Pancreas (tissue), 10 donors: ENCODE data around the gene SERPINI2. TPM values are rescaled to one million over a fixed set of nuclear protein-coding genes. Genes with fewer than 3 reads are reported as not detected.

Experiments used
- ATAC-seq, 4 donors: fragments of 200-7000 bp; cut with Tn5 transposase; one replicate each; pipeline versions ENCODE4 v1.8.0 to v1.9.1; 2020; ENCODE audit warnings: mild to moderate bottlenecking in 4 of 4, moderate library complexity in 4 of 4
- DNase-seq, 6 donors: peaks; one replicate each; pipeline ENCODE4 v3.0.0-alpha.2; 2020
- FAIRE-seq: peaks from 2 replicates; lab custom pipeline; 2012; peaks lifted over from hg19 to GRCh38; lab: Jason Lieb, UNC
- H3K27ac ChIP-seq, 4 donors: fragments of 200-600 bp; sonication (generic); 1 replicate in 3 of 4; 2 replicates in 1 of 4; pipeline versions ENCODE4 v1.5.0 to v1.8.0; 2020
- H3K27me3 ChIP-seq, 4 donors: fragments of 200-600 bp; one replicate each; pipeline ENCODE4 v1.8.0; 2021
- H3K36me3 ChIP-seq, 3 donors: fragments of 200-600 bp; sonication (generic) in 1 of 3; one replicate each; pipeline versions ENCODE4 v1.5.0 to v1.8.0; 2020 to 2021
- H3K4me1 ChIP-seq, 3 donors: fragments of 200-600 bp; one replicate each; pipeline ENCODE4 v1.8.0; 2021
- H3K4me3 ChIP-seq, 4 donors: fragments of 200-600 bp; sonication (generic) in 2 of 4; one replicate each; pipeline versions ENCODE4 v1.5.0 to v1.8.0; 2020 to 2021
- H3K9me3 ChIP-seq, 4 donors: fragments of 200-600 bp; one replicate each; pipeline ENCODE4 v1.8.0; 2021
- CTCF ChIP-seq, 4 donors: fragments of 200-600 bp; sonication (generic) in 3 of 4; IDR thresholded peaks; one replicate each; pipeline versions ENCODE4 v1.5.0 to v1.8.0; 2021; ENCODE audit warnings: antibody characterized with exemption in 4 of 4
- WGBS, 2 donors: extraction: QIAGEN DNeasy Blood & Tissue Kit; methylation state at CpG; one replicate each; pipeline ENCODE4 v1.1.7; 2013; 5-methylcytosine and 5-hydroxymethylcytosine counted together
- intact Hi-C, 3 donors: fragments of 100-400 bp; cut with DNase I; formaldehyde crosslinking; loops; one replicate each; pipeline versions ENCODE4 v1.11.1 to v1.14.2; 2022
- polyA plus RNA-seq, 2 donors: library from polyadenylated mRNA; stranded (reverse); fragments of 200-250 nt; gene quantifications; one replicate each; pipeline ENCODE4 v1.2.3, GENCODE V29; 2013
- total RNA-seq, 6 donors: library from RNA; stranded (reverse); fragmentation: NEBNext Ultra II Directional in 4 of 6; extraction: Animal tissue kit (Norgen Biotek cat#: 25700) in 4 of 6; gene quantifications; one replicate each; pipeline versions ENCODE4 v1.2.1 to v1.2.4, GENCODE V29; 2021 to 2023
- donor health status: healthy with polysubstance abuse.
- donor health status: DM: no; HTN: no; CAD: no; lungs with moderate emphysema.
- donor health status: DM: no; HTN: no; CAD: no.
- donor health status: control.
- donor health status: control.
- donor health status: Bipolar disorder and iron deficiency.
- donor health status: DM: yes; HTN: yes; CAD: no.
- donor health status: DM: no; HTN: no; CAD: no.
- donor health status: DM: no; HTN: no; CAD: no.
- donor health status: DM: yes; HTN: yes; CAD: no.

Gene SERPINI2
- 100 to 1,000 TPM; 213 to 444 (median 375) TPM for total RNA-seq
- 100 to 1,000 TPM; 143 to 242 TPM for polyA plus RNA-seq

DNA sequence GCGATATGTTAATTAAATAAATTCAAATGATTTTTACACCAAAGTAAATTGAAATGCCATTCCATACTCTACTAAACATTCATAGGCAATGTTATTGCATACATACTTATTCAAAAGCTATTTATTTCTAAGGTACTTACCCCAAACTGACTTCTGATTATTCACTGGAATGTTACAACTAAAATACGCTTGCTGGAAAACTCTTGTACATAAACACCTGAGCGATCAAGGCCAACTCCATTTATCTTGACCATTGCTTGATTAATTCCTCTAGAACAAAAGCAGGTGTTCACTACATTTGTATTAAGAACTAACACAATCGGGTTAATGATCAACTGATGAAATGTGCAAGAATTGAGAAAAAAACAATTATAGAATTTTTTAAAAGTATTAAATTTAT, at the start of gene SERPINI2:
SERPINI2 (minus strand) TSS at position 180 of the 400 bp plus-strand sequence. CDS start 2,208 bp downstream, outside the sequence.
- TF ChIP-seq CTCF (IDR thresholded peaks at IDR 0.05), result no peak

GRCh38 chr3:167521006-167521355, 47.1 kb upstream of the SERPINI2 start:
- peak in 1 of 4 donors; percentile 27 for ATAC-seq
- intact Hi-C loops, result no loop called here

More for the DNA sequence above, at the start of gene SERPINI2:
- Histone ChIP-seq H3K4me3 (peak within 1 kb of the TSS; percentile 3 to 39 (median 22)), H3K36me3 (no peaks in the 10 kb centered on the region), H3K4me1 (peaks cover 11 to 17% (median 16%) of the 10 kb centered on the region in 3 donors), H3K9me3 (no peaks in the 10 kb centered on the region), H3K27ac (peak within 1 kb of the TSS; percentile 7 to 79 (median 48)), H3K27me3 (no peaks in the 10 kb centered on the region)
- peak; percentile 79 for FAIRE-seq
- WGBS, 2 donors, result 10 to 14% methylated on average over 4 of the region's 4 CpGs
- peak; percentile 70 to 88 (median 77) for ATAC-seq
- peak in 2 of 6 donors; percentile 24 to 64 for DNase-seq
- intact Hi-C loops, result no loop called here

GRCh38 chr3:167520266-167521005, 46.6 kb upstream of the SERPINI2 start:
- no peaks in the 10 kb centered on the region for H3K36me3 ChIP-seq
- no peak overlapping the region for H3K27ac ChIP-seq
- ATAC-seq (no peak), DNase-seq (no peak), FAIRE-seq (no peak)
- TF ChIP-seq CTCF (IDR thresholded peaks at IDR 0.05), result no peak
- H3K4me3 ChIP-seq, result no peak overlapping the region
- H3K9me3 ChIP-seq, result no peaks in the 10 kb centered on the region
- intact Hi-C loops, result no loop called here
- no peaks in the 10 kb centered on the region for H3K4me1 ChIP-seq
- H3K27me3 ChIP-seq, result no peaks in the 10 kb centered on the region
- WGBS, 2 donors, result 93 to 95% methylated on average over 2 of the region's 2 CpGs

More at GRCh38 chr3:167521006-167521355, 47.1 kb upstream of the SERPINI2 start:
- H3K27ac ChIP-seq, result no peak overlapping the region
- DNase-seq (no peak), FAIRE-seq (no peak)
- no peaks in the 10 kb centered on the region for H3K9me3 ChIP-seq
- TF ChIP-seq CTCF (IDR thresholded peaks at IDR 0.05), result no peak
- no peaks in the 10 kb centered on the region for H3K4me1 ChIP-seq
- no peaks in the 10 kb centered on the region for H3K36me3 ChIP-seq
- no peaks in the 10 kb centered on the region for H3K27me3 ChIP-seq
- no peak overlapping the region for H3K4me3 ChIP-seq

DNA sequence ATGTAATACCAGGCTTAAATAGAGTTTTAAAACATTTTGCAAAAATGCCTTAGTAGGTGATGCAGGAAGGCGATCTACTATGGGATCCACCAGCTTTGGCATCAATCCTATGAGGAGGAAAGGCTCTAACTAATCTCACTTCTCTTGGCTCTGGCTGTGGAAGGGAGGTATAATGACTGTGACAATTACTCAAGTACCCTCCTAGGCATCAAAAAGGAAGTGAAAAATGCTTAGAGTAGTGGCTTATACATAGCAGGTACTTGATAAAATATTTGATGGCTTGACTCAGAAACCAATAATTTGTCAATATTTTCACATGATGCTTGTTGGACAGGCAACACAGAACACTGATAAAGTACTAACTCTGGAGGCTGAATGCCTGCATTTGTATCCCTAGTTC, 34.1 kb upstream of the SERPINI2 start:
- no peak for ATAC-seq

More for the DNA sequence above, 34.1 kb upstream of the SERPINI2 start:
- Histone ChIP-seq H3K4me1 (no peaks in the 10 kb centered on the region), H3K27ac (no peak overlapping the region), H3K36me3 (no peaks in the 10 kb centered on the region), H3K27me3 (no peaks in the 10 kb centered on the region), H3K4me3 (no peak overlapping the region), H3K9me3 (no peaks in the 10 kb centered on the region)
- FAIRE-seq, result no peak
- DNase-seq, result no peak
- intact Hi-C loops, result no loop called here
- WGBS, 2 donors, result 94 to 96% methylated on average over 1 of the region's 1 CpG
- TF ChIP-seq CTCF (IDR thresholded peaks at IDR 0.05), result no peak
